Small intestine (tissue), 7 donors: ENCODE measurements around the gene CCL15. TPM values are rescaled to one million over a fixed set of nuclear protein-coding genes. Genes with fewer than 3 reads are reported as not detected.
"Not testable (repeated sequence)": the region's sequence is repeated elsewhere in the genome, so short reads cannot be mapped to it uniquely, and the experiment has no call there.

ENCODE experiments used
- DNase-seq, 2 donors: peaks; one replicate each; pipeline versions ENCODE4 v3.0.0 to v3.0.0-alpha.2; 2013
- FAIRE-seq: peaks from 2 replicates; lab custom pipeline; 2012; peaks lifted over from hg19 to GRCh38; lab: Jason Lieb, UNC
- H3K27ac ChIP-seq, 3 donors: one replicate each; pipeline ENCODE4 v1.5.1; 2013; ENCODE audit warnings: low read length in 2 of 3, mild to moderate bottlenecking in 2 of 3, control low read depth in 1 of 3, inconsistent platforms in 1 of 3, low read depth in 1 of 3, moderate library complexity in 1 of 3
- H3K27me3 ChIP-seq, 3 donors: one replicate each; pipeline ENCODE4 v1.6.1; 2013; ENCODE audit warnings: low read length in 3 of 3, inconsistent platforms in 1 of 3; ENCODE audit not compliant: control insufficient read depth in 3 of 3, insufficient read depth in 3 of 3
- H3K36me3 ChIP-seq, 3 donors: one replicate each; pipeline ENCODE4 v1.6.1; 2013; ENCODE audit warnings: low read length in 3 of 3, inconsistent platforms in 1 of 3, low read depth in 1 of 3, mild to moderate bottlenecking in 1 of 3, moderate library complexity in 1 of 3; ENCODE audit not compliant: control insufficient read depth in 3 of 3, insufficient read depth in 2 of 3
- H3K4me1 ChIP-seq, 3 donors: one replicate each; pipeline ENCODE4 v1.6.1; 2013; ENCODE audit warnings: low read length in 2 of 3, inconsistent platforms in 1 of 3, low read depth in 1 of 3, mild to moderate bottlenecking in 1 of 3, moderate library complexity in 1 of 3; ENCODE audit not compliant: control insufficient read depth in 3 of 3, insufficient read depth in 2 of 3
- H3K4me3 ChIP-seq, 3 donors: one replicate each; pipeline ENCODE4 v1.5.1; 2013; ENCODE audit warnings: low read length in 3 of 3, control low read depth in 1 of 3, inconsistent platforms in 1 of 3, low read depth in 1 of 3, mild to moderate bottlenecking in 1 of 3, moderate library complexity in 1 of 3
- H3K9me3 ChIP-seq, 2 donors: one replicate each; pipeline ENCODE4 v1.6.1; 2013; ENCODE audit warnings: low read depth in 1 of 2, low read length in 1 of 2; ENCODE audit not compliant: control insufficient read depth in 2 of 2, insufficient read depth in 1 of 2
- WGBS, 3 donors: extraction: QIAGEN DNeasy Blood & Tissue Kit; methylation state at CpG; one replicate each; pipeline ENCODE4 v1.1.7; 2013; 5-methylcytosine and 5-hydroxymethylcytosine counted together
- polyA plus RNA-seq, 4 donors: library from polyadenylated mRNA; stranded (reverse) in 3 of 4; unstranded in 1 of 4; fragments of 200-250 nt in 3 of 4; fragments of 120-200 nt in 1 of 4; gene quantifications; one replicate each; pipeline versions ENCODE4 v1.2.1 to v1.2.3, GENCODE V29; 2013
- donor health status: healthy with polysubstance abuse.
- donor health status: control.
- donor health status: control.
- donor health status: Bipolar disorder and iron deficiency.
- donor health status: healthy.

CCL15 gene
- polyA plus RNA-seq, 4 donors: 22.6 to 72.7 (median 53.2) TPM

GRCh38 chr17:36024106-36024869, 22.9 kb upstream of the CCL15 start:
- Histone ChIP-seq H3K36me3 (no peaks in the 10 kb centered on the region), H3K4me1 (peaks cover 0 to 3% (median 2%) of the 10 kb centered on the region in 3 donors), H3K27me3 (no peaks in the 10 kb centered on the region), H3K4me3 (no peak overlapping the region), H3K9me3 (peaks cover 0 to 8% of the 10 kb centered on the region in 2 donors), H3K27ac (no peak overlapping the region)
- WGBS, 3 donors: 61 to 68% (median 68%) methylated on average over 6 of the region's 6 CpGs
- no peak for FAIRE-seq
- DNase-seq: no peak

GRCh38 chr17:36019423-36019822, 18.1 kb upstream of the CCL15 start:
- Histone ChIP-seq H3K36me3 (no peaks in the 10 kb centered on the region), H3K27me3 (no peaks in the 10 kb centered on the region), H3K9me3 (peaks cover 0 to 8% of the 10 kb centered on the region in 2 donors), H3K27ac (no peak overlapping the region), H3K4me1 (peaks cover 0 to 3% (median 0%) of the 10 kb centered on the region in 3 donors), H3K4me3 (no peak overlapping the region)
- 91 to 100% (median 93%) methylated on average over 2 of the region's 2 CpGs for WGBS, 3 donors
- no peak for FAIRE-seq
- no peak for DNase-seq

GRCh38 chr17:36017799-36018198, 16.4 kb upstream of the CCL15 start, which contains the start of gene CCL23:
Gene CCL23 (minus strand): TSS chr17:36017972. CDS start chr17:36017897, 75 bp downstream.
- no peak within 1 kb of the TSS for H3K27ac ChIP-seq
- H3K4me3 ChIP-seq: no peak within 1 kb of the TSS
- no peak for DNase-seq
- no peaks in the 10 kb centered on the region for H3K27me3 ChIP-seq
- H3K4me1 ChIP-seq: no peaks in the 10 kb centered on the region
- 27 to 53% (median 51%) methylated on average over 6 of the region's 6 CpGs for WGBS, 3 donors
- peaks cover 0 to 4% (median 0%) of the 10 kb centered on the region in 3 donors for H3K36me3 ChIP-seq
- no peak for FAIRE-seq
- peaks cover 0 to 2% of the 10 kb centered on the region in 2 donors for H3K9me3 ChIP-seq

- peaks cover 0 to 9% of the 10 kb centered on the region in 2 donors for H3K9me3 ChIP-seq
- no peak overlapping the region for H3K4me3 ChIP-seq
- H3K36me3 ChIP-seq: peaks cover 0 to 14% (median 0%) of the 10 kb centered on the region in 3 donors
- H3K27ac ChIP-seq: no peak overlapping the region
- 93 to 99% (median 95%) methylated on average over 2 of the region's 2 CpGs for WGBS, 3 donors
- no peaks in the 10 kb centered on the region for H3K4me1 ChIP-seq
- FAIRE-seq (no peak), DNase-seq (no peak)
- H3K27me3 ChIP-seq: no peaks in the 10 kb centered on the region
Measured at GRCh38 chr17:36016555-36016954, 15.2 kb upstream of the CCL15 start.

- Histone ChIP-seq H3K36me3 (peaks cover 0 to 16% (median 0%) of the 10 kb centered on the region in 3 donors), H3K9me3 (peaks cover 0 to 11% of the 10 kb centered on the region in 2 donors)
- WGBS, 3 donors: 90 to 94% (median 93%) methylated on average over 4 of the region's 4 CpGs
- H3K4me1 ChIP-seq, H3K27me3 ChIP-seq, H3K27ac ChIP-seq, DNase-seq, FAIRE-seq, H3K4me3 ChIP-seq: not testable (repeated sequence)
Measured at GRCh38 chr17:36015895-36016294, 14.5 kb upstream of the CCL15 start.

- no peak for FAIRE-seq
- Histone ChIP-seq H3K27ac (no peak overlapping the region), H3K9me3 (peaks cover 0 to 14% of the 10 kb centered on the region in 2 donors), H3K27me3 (no peaks in the 10 kb centered on the region), H3K4me3 (no peak overlapping the region), H3K36me3 (peaks cover 0 to 20% (median 0%) of the 10 kb centered on the region in 3 donors), H3K4me1 (no peaks in the 10 kb centered on the region)
- no peak for DNase-seq
- 67 to 83% (median 79%) methylated on average over 5 of the region's 5 CpGs for WGBS, 3 donors
Measured at GRCh38 chr17:36014946-36015345, 13.6 kb upstream of the CCL15 start.

- Histone ChIP-seq H3K27ac (no peak overlapping the region), H3K27me3 (peaks cover 0 to 3% (median 0%) of the 10 kb centered on the region in 3 donors), H3K4me1 (no peaks in the 10 kb centered on the region), H3K36me3 (peaks cover 0 to 20% (median 0%) of the 10 kb centered on the region in 3 donors), H3K9me3 (peaks cover 0 to 38% of the 10 kb centered on the region in 2 donors), H3K4me3 (no peak overlapping the region)
- 77 to 83% (median 81%) methylated on average over 2 of the region's 2 CpGs for WGBS, 3 donors
- no peak for FAIRE-seq
- no peak for DNase-seq
Measured at GRCh38 chr17:36011201-36011600, 9.8 kb upstream of the CCL15 start.

- DNase-seq (no peak), FAIRE-seq (no peak)
- H3K27me3 ChIP-seq: peaks cover 0 to 3% (median 0%) of the 10 kb centered on the region in 3 donors
- H3K4me1 ChIP-seq: peaks cover 0 to 4% (median 3%) of the 10 kb centered on the region in 3 donors
- peaks cover 0 to 38% of the 10 kb centered on the region in 2 donors for H3K9me3 ChIP-seq
- 82 to 87% (median 87%) methylated on average over 14 of the region's 14 CpGs for WGBS, 3 donors
- H3K4me3 ChIP-seq: no peak overlapping the region
- no peak overlapping the region for H3K27ac ChIP-seq
- peaks cover 0 to 20% (median 0%) of the 10 kb centered on the region in 3 donors for H3K36me3 ChIP-seq
Measured at GRCh38 chr17:36008998-36009665, 7.8 kb upstream of the CCL15 start.
